HEK293 (cell line): ENCODE results near the gene EYS.
A peak's percentile ranks its signal among the peaks of the same experiment; 100 is the strongest.
"Not testable (repeated sequence)": the region's sequence is repeated elsewhere in the genome, so short reads cannot be mapped to it uniquely, and the experiment has no call there.

Experiments used
- CTCF ChIA-PET: fragments of 350-600 bp; formaldehyde crosslinking; extraction: SDS; loops from one replicate; lab custom pipeline; 2021; ENCODE audit warnings: antibody characterized with exemption; lab: Yijun Ruan, JAX
- POLR2A ChIA-PET: fragments of 300-600 bp; formaldehyde crosslinking; extraction: SDS; loops from one replicate; lab custom pipeline; 2020; ENCODE audit warnings: antibody characterized with exemption, inconsistent platforms; lab: Yijun Ruan, JAX
- H3K27ac ChIP-seq: fragments of 200-500 bp; sonication (Bioruptor generic); 2 replicates; pipeline ENCODE4 v1.5.1; 2014; ENCODE audit warnings: low read depth, low read length, control low read depth, inconsistent platforms; ENCODE audit errors: extremely low read depth
- H3K36me3 ChIP-seq, 2 experiments: fragments of 200-500 bp in 1 of 2; sonication (Bioruptor generic) in 1 of 2; 1 replicate in 1 of 2; 2 replicates in 1 of 2; pipeline ENCODE4 v1.5.1; 2014 to 2017; ENCODE audit warnings: inconsistent platforms in 2 of 2, low read length in 2 of 2; ENCODE audit not compliant: control insufficient read depth in 2 of 2, insufficient read depth in 1 of 2
- H3K4me1 ChIP-seq: fragments of 200-500 bp; sonication (Bioruptor generic); 2 replicates; pipeline ENCODE4 v1.5.1; 2014; ENCODE audit warnings: mild to moderate bottlenecking, low read length, inconsistent platforms; ENCODE audit not compliant: control insufficient read depth, insufficient read depth
- H3K4me3 ChIP-seq: 2 replicates; pipeline ENCODE4 v1.5.1; 2011; ENCODE audit warnings: low read depth, mild to moderate bottlenecking, control low read depth, low read length, moderate library complexity
- H3K9me3 ChIP-seq: fragments of 200-500 bp; sonication (Bioruptor generic); 2 replicates; pipeline ENCODE4 v1.5.1; 2014; ENCODE audit warnings: low read depth, low read length, inconsistent platforms; ENCODE audit not compliant: control insufficient read depth, insufficient read depth
- HOXC10 ChIP-seq: sonication (generic); formaldehyde crosslinking; IDR thresholded peaks from 2 replicates; pipeline ENCODE4 v1.8.1; 2023; ENCODE audit warnings: mild to moderate bottlenecking, missing genetic modification reagents
- KLF9 ChIP-seq: fragments of 450-650 bp; formaldehyde crosslinking; IDR thresholded peaks from 2 replicates; pipeline ENCODE4 v1.5.1; 2016; ENCODE audit warnings: missing biosample characterization, missing genetic modification characterization, low read depth
- RBAK ChIP-seq: fragments of 450-650 bp; formaldehyde crosslinking; IDR thresholded peaks from 2 replicates; pipeline ENCODE4 v1.5.1; 2016; ENCODE audit warnings: missing biosample characterization, missing genetic modification characterization
- SP7 ChIP-seq: fragments of 450-650 bp; formaldehyde crosslinking; IDR thresholded peaks from 2 replicates; pipeline ENCODE4 v1.5.1; 2016; ENCODE audit warnings: missing biosample characterization, missing genetic modification characterization
- ZBTB20 ChIP-seq: fragments of 450-650 bp; formaldehyde crosslinking; IDR thresholded peaks from 2 replicates; pipeline ENCODE4 v1.5.1; 2016; ENCODE audit warnings: missing biosample characterization, missing genetic modification characterization
- ZBTB48 ChIP-seq: fragments of 450-650 bp; formaldehyde crosslinking; IDR thresholded peaks from 2 replicates; pipeline ENCODE4 v1.5.1; 2016; ENCODE audit warnings: missing biosample characterization, missing genetic modification characterization
- ZFP3 ChIP-seq: fragments of 450-650 bp; formaldehyde crosslinking; IDR thresholded peaks from 2 replicates; pipeline ENCODE4 v1.5.1; 2016; ENCODE audit warnings: low read depth, missing biosample characterization, missing genetic modification characterization
- ZNF132 ChIP-seq: fragments of 450-650 bp; formaldehyde crosslinking; IDR thresholded peaks from 2 replicates; pipeline ENCODE4 v1.5.1; 2017; ENCODE audit warnings: missing biosample characterization, missing genetic modification characterization, borderline replicate concordance
- ZNF157 ChIP-seq: fragments of 450-650 bp; formaldehyde crosslinking; IDR thresholded peaks from 2 replicates; pipeline ENCODE4 v1.5.1; 2016; ENCODE audit warnings: missing biosample characterization, missing genetic modification characterization
- ZNF16 ChIP-seq: fragments of 450-650 bp; formaldehyde crosslinking; IDR thresholded peaks from 2 replicates; pipeline ENCODE4 v1.5.1; 2016; ENCODE audit warnings: low read depth, missing biosample characterization, missing genetic modification characterization
- ZNF169 ChIP-seq: fragments of 450-650 bp; formaldehyde crosslinking; IDR thresholded peaks from 2 replicates; pipeline ENCODE4 v1.5.1; 2016; ENCODE audit warnings: missing biosample characterization, missing genetic modification characterization
- ZNF184 ChIP-seq: fragments of 450-650 bp; IDR thresholded peaks from 2 replicates; pipeline ENCODE4 v1.5.1; 2018; ENCODE audit warnings: missing biosample characterization, mild to moderate bottlenecking, missing genetic modification characterization
- ZNF214 ChIP-seq: fragments of 450-650 bp; formaldehyde crosslinking; IDR thresholded peaks from 2 replicates; pipeline ENCODE4 v1.5.1; 2017; ENCODE audit warnings: missing biosample characterization, mild to moderate bottlenecking, missing genetic modification characterization, borderline replicate concordance
- ZNF223 ChIP-seq: fragments of 450-650 bp; formaldehyde crosslinking; IDR thresholded peaks from 2 replicates; pipeline ENCODE4 v1.5.1; 2016; ENCODE audit warnings: missing biosample characterization, missing genetic modification characterization
- ZNF24 ChIP-seq: fragments of 450-650 bp; formaldehyde crosslinking; IDR thresholded peaks from 2 replicates; pipeline ENCODE4 v1.5.1; 2016; ENCODE audit warnings: missing biosample characterization, missing genetic modification characterization
- ZNF324 ChIP-seq: fragments of 450-650 bp; formaldehyde crosslinking; IDR thresholded peaks from 2 replicates; pipeline ENCODE4 v1.5.1; 2016; ENCODE audit warnings: missing biosample characterization, missing genetic modification characterization
- ZNF501 ChIP-seq: fragments of 450-650 bp; formaldehyde crosslinking; IDR thresholded peaks from 2 replicates; pipeline ENCODE4 v1.5.1; 2016; ENCODE audit warnings: missing biosample characterization, missing genetic modification characterization
- ZNF514 ChIP-seq: fragments of 450-650 bp; formaldehyde crosslinking; IDR thresholded peaks from 2 replicates; pipeline ENCODE4 v1.5.1; 2016; ENCODE audit warnings: missing biosample characterization, missing genetic modification characterization
- ZNF585B ChIP-seq: fragments of 450-650 bp; formaldehyde crosslinking; IDR thresholded peaks from 2 replicates; pipeline ENCODE4 v1.5.1; 2016; ENCODE audit warnings: missing biosample characterization, missing genetic modification characterization
- ZNF654 ChIP-seq: fragments of 450-650 bp; formaldehyde crosslinking; IDR thresholded peaks from 2 replicates; pipeline ENCODE4 v1.5.1; 2016; ENCODE audit warnings: low read depth, missing biosample characterization, missing genetic modification characterization
- ZNF768 ChIP-seq: fragments of 450-650 bp; formaldehyde crosslinking; IDR thresholded peaks from 2 replicates; pipeline ENCODE4 v1.5.1; 2018; ENCODE audit warnings: missing biosample characterization, mild to moderate bottlenecking, missing genetic modification characterization
- ZNF843 ChIP-seq: fragments of 450-650 bp; formaldehyde crosslinking; IDR thresholded peaks from 2 replicates; pipeline ENCODE4 v1.5.1; 2016; ENCODE audit warnings: missing biosample characterization, missing genetic modification characterization
- TF ChIP-seq, protein P1 (sequence below): fragments of 450-650 bp; formaldehyde crosslinking; IDR thresholded peaks from 2 replicates; pipeline ENCODE4 v1.5.1; 2016; ENCODE audit warnings: missing biosample characterization, missing genetic modification characterization
- TF ChIP-seq, protein P2 (sequence below): fragments of 450-650 bp; formaldehyde crosslinking; IDR thresholded peaks from 2 replicates; pipeline ENCODE4 v1.5.1; 2016; ENCODE audit warnings: missing biosample characterization, missing genetic modification characterization

The EYS gene

DNA sequence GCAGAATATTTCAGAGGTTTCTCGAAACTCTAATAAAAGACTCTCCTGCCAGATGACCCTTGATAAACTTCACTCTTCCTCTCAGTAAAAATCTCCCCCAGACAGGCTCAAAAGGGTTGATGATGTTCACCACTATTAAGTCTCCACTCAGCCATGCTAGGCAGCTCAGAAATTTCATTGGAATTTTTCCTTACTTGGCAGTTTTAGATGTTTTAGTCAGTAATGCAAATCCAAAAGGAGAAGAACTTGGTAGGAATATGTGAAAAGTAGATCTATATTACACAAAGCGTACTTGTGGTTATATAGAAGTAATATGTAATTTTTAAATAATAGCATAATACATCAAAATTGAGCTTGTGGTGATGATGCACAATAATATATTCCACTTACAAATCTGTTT lies 1738.4 kb downstream of the EYS start (continued):
- TF ChIP-seq ZNF132, result no peak
- TF ChIP-seq ZNF184 (tag by site-specific recombination), result no peak

DNA sequence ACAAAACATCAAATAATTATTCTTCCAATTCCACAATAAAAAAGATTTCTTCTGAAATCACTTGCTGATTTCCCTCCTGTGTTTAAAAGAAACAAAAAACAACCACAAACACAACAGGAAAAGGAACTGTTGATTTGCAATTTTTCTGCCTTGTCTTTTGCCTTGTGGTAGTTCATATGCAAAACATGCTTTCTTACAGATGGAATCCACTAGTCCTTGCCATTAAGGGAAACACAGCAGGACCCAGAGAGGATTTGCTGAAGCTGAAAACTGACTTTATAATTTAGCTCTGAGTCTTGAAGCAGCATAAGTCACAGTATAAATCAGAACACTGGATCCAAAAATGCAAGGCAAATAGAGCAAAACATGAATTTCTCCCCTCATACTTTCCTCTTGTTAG lies 1742.7 kb downstream of the EYS start:
- Histone ChIP-seq H3K4me1 (no peaks in the 10 kb centered on the region), H3K9me3 (no peaks in the 10 kb centered on the region), H3K4me3 (no peak overlapping the region), H3K36me3 (no peaks in the 10 kb centered on the region), H3K27ac (no peak overlapping the region)
- ChIA-PET POLR2A (no interaction called here), CTCF (interaction anchor here (1.3 kb wide), 1 partner anchor 36 kb away, joined by 4 read pairs; no protein-coding TSS in a partner anchor)
- TF ChIP-seq ZNF169 (tag by site-specific recombination) (no peak), ZNF223 (tag by site-specific recombination) (no peak), ZBTB48 (no peak), ZNF24 (tag by site-specific recombination) (no peak), ZNF324 (tag by site-specific recombination) (no peak), ZFP3 (tag by site-specific recombination) (no peak)
- TF ChIP-seq, protein P1, sequence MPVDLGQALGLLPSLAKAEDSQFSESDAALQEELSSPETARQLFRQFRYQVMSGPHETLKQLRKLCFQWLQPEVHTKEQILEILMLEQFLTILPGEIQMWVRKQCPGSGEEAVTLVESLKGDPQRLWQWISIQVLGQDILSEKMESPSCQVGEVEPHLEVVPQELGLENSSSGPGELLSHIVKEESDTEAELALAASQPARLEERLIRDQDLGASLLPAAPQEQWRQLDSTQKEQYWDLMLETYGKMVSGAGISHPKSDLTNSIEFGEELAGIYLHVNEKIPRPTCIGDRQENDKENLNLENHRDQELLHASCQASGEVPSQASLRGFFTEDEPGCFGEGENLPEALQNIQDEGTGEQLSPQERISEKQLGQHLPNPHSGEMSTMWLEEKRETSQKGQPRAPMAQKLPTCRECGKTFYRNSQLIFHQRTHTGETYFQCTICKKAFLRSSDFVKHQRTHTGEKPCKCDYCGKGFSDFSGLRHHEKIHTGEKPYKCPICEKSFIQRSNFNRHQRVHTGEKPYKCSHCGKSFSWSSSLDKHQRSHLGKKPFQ, result no peak

DNA sequence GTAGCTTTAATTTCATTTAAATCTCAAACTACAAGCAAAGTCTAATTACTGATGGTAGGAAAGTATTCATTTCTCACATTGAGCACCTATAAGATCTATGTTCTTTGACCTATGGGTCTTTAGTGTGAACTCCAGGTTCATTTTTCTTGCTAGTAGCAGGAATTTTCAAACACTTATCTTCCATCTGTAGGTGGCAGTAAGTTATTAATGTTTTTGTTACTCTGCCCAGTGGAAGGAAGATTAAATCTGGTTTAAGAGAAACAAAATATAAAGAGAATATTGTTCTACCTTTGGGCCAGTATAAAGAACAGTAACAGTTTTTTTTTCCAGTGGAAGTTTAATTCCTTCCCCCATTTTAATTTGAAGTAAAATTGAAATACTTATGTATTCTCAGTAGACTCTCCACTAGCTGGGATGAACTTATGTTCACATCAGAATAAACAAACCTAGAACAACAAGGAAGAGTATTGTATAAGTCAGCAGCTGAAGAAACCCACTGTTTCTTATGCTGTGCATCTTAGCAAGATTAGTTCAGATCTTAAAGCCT lies 1743.2 kb downstream of the EYS start:
- Histone ChIP-seq H3K4me1 (no peaks in the 10 kb centered on the region), H3K4me3 (no peak overlapping the region), H3K27ac (no peak overlapping the region), H3K36me3 (no peaks in the 10 kb centered on the region), H3K9me3 (no peaks in the 10 kb centered on the region)
- TF ChIP-seq ZNF654 (tag by site-specific recombination) (0 out of 2 replicates have a peak, but pooled peaks have one; percentile 8), KLF9 (no peak)
- CTCF ChIA-PET, result interaction anchor here (0.6 to 1.3 kb wide), 4 partner anchors 35 to 412 kb away, joined by 3 to 4 read pairs (median 3); no protein-coding TSS in a partner anchor
- POLR2A ChIA-PET, result no interaction called here

DNA sequence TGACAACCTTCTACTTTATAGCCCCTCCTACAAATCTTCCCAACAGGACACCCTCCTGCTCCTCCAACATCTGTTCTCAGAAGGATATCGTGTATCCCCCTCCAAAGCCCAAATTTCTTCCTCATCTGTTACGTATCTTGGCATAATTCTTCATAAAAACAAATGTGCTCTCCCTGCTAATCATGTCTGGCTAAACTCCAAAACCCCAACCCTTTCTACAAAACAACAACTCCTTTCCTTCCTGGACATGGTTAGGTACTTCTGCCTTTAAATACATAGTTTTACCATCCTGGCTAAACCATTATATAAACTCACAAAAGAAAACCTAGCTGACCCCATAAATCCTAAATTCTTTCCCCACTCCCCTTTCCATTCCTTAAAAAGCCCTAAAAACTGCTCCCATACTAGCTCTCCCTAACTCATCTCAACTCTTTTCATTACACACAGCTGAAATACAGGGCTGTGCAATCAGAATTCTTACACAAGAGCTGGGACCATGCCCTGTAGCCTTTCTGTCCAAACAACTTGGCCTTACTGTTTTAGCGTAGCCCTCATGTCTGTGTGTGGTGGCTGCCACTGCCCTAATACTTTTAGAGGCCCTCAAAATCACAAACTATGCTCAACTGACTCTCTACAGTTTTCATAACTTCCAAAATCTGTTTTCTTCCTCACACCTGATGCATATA lies 1753.5 kb downstream of the EYS start:
- H3K9me3 ChIP-seq, CTCF ChIA-PET, POLR2A ChIA-PET, H3K4me1 ChIP-seq, H3K4me3 ChIP-seq, H3K27ac ChIP-seq, H3K36me3 ChIP-seq: not testable (repeated sequence)

DNA sequence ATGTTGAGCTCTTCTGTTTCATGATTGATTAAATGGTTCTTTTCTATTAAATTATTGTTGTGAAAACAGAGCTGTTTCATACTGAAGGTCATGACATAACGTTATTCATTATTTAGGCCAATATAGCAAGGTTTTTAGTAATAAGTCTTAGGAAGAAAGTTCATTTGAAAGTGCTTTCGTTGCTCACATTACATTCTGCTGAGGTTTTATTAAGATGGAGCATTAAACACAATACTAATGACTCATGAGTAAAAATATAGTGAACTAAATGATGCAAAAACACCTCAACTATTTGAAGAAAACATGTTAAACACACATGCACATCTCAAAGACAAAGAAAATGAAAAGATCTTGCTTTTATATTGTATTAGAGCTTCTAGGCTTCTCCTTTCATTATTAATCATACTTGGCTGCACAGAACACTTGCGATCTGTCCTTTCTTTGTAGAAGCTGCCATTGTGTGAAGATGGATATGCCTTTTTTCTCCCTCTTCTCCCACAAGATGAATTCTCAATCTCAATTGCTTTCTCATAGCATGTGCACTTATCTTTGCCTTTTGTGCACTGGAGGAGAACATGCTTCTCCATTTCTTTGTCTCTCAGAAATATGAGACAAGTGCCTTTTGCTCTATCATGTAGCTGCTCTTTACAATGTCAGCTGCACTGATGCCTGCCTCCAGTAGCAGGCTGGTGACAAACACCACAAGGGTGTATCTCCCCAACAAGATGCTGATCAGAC lies 1759.1 kb downstream of the EYS start:
- Histone ChIP-seq H3K27ac (no peak overlapping the region), H3K4me3 (no peak overlapping the region), H3K9me3 (no peaks in the 10 kb centered on the region), H3K36me3 (no peaks in the 10 kb centered on the region), H3K4me1 (no peaks in the 10 kb centered on the region)
- TF ChIP-seq, protein P2, sequence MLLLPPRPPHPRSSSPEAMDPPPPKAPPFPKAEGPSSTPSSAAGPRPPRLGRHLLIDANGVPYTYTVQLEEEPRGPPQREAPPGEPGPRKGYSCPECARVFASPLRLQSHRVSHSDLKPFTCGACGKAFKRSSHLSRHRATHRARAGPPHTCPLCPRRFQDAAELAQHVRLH (tag by site-specific recombination), result no peak
- TF ChIP-seq SP7 (tag by site-specific recombination), result no peak
- TF ChIP-seq ZNF843 (tag by site-specific recombination), result no peak
- no peak for TF ChIP-seq ZNF157 (tag by site-specific recombination)
- TF ChIP-seq ZNF214 (tag by site-specific recombination), result no peak
- TF ChIP-seq HOXC10, result no peak
- TF ChIP-seq ZNF16, result no peak
- no peak for TF ChIP-seq ZNF768 (tag by site-specific recombination)
- no peak for TF ChIP-seq ZNF514 (tag by site-specific recombination)
- no peak for TF ChIP-seq ZNF501 (tag by site-specific recombination)
- no peak for TF ChIP-seq ZBTB20 (tag by site-specific recombination)
- no peak for TF ChIP-seq ZNF585B (tag by site-specific recombination)
- TF ChIP-seq RBAK (tag by site-specific recombination), result no peak
- ChIA-PET CTCF (no interaction called here), POLR2A (no interaction called here)
